Bone marrow (tissue), 2 donors: ENCODE results near the gene SLC16A8.
"Not testable (repeated sequence)": the region's sequence is repeated elsewhere in the genome, so short reads cannot be mapped to it uniquely, and the experiment has no call there.

ENCODE experiments used
- DNase-seq, 2 donors: peaks; one replicate each; lab custom pipeline; 2025; lab: John Stamatoyannopoulos, UW

SLC16A8 gene

GRCh38 chr22:38086001-38086845, 2.2 kb upstream of the SLC16A8 start:
- no peak for DNase-seq

- DNase-seq: no peak
Measured at GRCh38 chr22:38085501-38085900, 1.5 kb upstream of the SLC16A8 start.

GRCh38 chr22:38085056-38085455, 1.1 kb upstream of the SLC16A8 start:
- DNase-seq: no peak

GRCh38 chr22:38082986-38083710, 836 bp downstream of the SLC16A8 start:
- no peak for DNase-seq

GRCh38 chr22:38081941-38082828, 1.8 kb downstream of the SLC16A8 start:
- no peak for DNase-seq

GRCh38 chr22:38081636-38081940, 2.4 kb downstream of the SLC16A8 start:
- no peak for DNase-seq

- DNase-seq: no peak
Measured at GRCh38 chr22:38080850-38081635, 2.9 kb downstream of the SLC16A8 start.

- no peak for DNase-seq
Measured at GRCh38 chr22:38080474-38080849, 3.5 kb downstream of the SLC16A8 start.

- no peak for DNase-seq
Measured at GRCh38 chr22:38079804-38080203, 4.2 kb downstream of the SLC16A8 start.

GRCh38 chr22:38079208-38079607, 4.8 kb downstream of the SLC16A8 start:
- DNase-seq: not testable (repeated sequence)

GRCh38 chr22:38078046-38078840, 5.7 kb downstream of the SLC16A8 start:
- DNase-seq: no peak

- DNase-seq: no peak
Measured at GRCh38 chr22:38077595-38077994, 6.4 kb downstream of the SLC16A8 start.

- no peak for DNase-seq
Measured at GRCh38 chr22:38077096-38077495, 6.9 kb downstream of the SLC16A8 start.

GRCh38 chr22:38075961-38076360, 8.0 kb downstream of the SLC16A8 start:
- no peak for DNase-seq

GRCh38 chr22:38075105-38075825, 8.7 kb downstream of the SLC16A8 start:
- DNase-seq: no peak

- no peak for DNase-seq
Measured at GRCh38 chr22:38074181-38075104, 9.5 kb downstream of the SLC16A8 start.

GRCh38 chr22:38073150-38074130, 10.5 kb downstream of the SLC16A8 start:
- no peak for DNase-seq
